A673 (cell line): Measurements from ENCODE around the gene PARVA.

Source experiments
- CTCF ChIP-seq: fragments of 300-800, 200-600 bp; sonication (generic); conservative IDR thresholded peaks from 2 replicates; pipeline ENCODE4 v1.5.1; 2017; ENCODE audit warnings: low read depth, mild to moderate bottlenecking, antibody characterized with exemption, low read length, moderate library complexity, mixed read lengths
- EZH2 ChIP-seq: fragments of 200-600 bp; sonication (generic); IDR thresholded peaks from 2 replicates; pipeline ENCODE4 v1.6.1; 2017; ENCODE audit warnings: borderline replicate concordance, low read depth, mild to moderate bottlenecking, mixed read lengths, antibody characterized with exemption, low read length; ENCODE audit not compliant: poor library complexity, severe bottlenecking

- TF ChIP-seq CTCF: no peak
- no peak for TF ChIP-seq EZH2
Observed at GRCh38 chr11:12536566-12536965, 159.2 kb downstream of the PARVA start.
